Measurements from ENCODE around the gene NVL. TPM values are rescaled to one million over a fixed set of nuclear protein-coding genes. Genes with fewer than 3 reads are reported as not detected.
A peak's percentile ranks its signal among the peaks of the same experiment; 100 is the strongest.

Gene NVL
- total RNA-seq, 1 experiment from 2014 or later: 21.9 TPM

DNA sequence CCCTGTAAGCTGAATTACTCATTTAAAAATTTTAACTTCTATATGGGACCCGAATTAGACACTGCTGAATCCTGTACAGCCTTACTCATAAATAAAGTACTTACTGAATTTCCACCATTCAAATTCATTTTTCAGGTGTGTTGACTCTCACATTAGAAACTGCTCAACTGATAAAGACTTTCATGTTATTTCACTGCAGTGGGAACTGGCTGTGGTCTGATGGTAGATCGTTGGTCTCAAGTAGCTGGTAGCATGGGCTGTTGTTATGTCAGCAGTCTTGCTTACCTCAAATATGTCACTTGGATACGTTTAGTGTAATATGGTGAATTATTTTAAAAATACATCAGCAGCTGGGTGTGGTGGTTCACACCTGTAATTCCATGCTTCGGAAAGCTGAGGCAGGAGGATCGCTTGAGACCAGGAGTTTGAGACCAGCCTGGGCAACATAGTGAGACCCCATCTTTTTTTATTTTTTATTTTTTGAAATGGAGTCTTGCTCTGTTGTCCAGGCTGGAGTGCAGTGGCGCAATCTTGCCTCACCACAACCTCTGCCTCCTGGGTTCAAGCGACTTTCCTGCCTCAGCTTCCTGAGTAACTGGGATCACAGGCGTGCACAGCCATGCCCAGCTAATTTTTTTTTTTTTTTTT, 136.5 kb downstream of the NVL start (continued):
- TF ChIP-seq, protein P1, sequence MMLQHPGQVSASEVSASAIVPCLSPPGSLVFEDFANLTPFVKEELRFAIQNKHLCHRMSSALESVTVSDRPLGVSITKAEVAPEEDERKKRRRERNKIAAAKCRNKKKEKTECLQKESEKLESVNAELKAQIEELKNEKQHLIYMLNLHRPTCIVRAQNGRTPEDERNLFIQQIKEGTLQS (IDR thresholded peaks at IDR 0.05): no peak
- TF ChIP-seq POLR2AphosphoS5 (IDR thresholded peaks at IDR 0.05; ENCODE audit: low read depth, low read length) (no peak), EZH2 (IDR thresholded peaks at IDR 0.05) (no peak), EGR1 (IDR thresholded peaks at IDR 0.05; ENCODE audit: low read depth) (no peak), YY1 (IDR thresholded peaks at IDR 0.05; ENCODE audit: extremely low read depth, insufficient replicate concordance, low read depth, low read length) (no peak), RAD21 (IDR thresholded peaks at IDR 0.05; ENCODE audit: low read depth) (no peak), ZFX (IDR thresholded peaks at IDR 0.05) (no peak), ELF1 (IDR thresholded peaks at IDR 0.05; ENCODE audit: borderline replicate concordance, low read depth) (no peak), SRF (IDR thresholded peaks at IDR 0.05; ENCODE audit: low read depth) (no peak)
- TF ChIP-seq, protein P2, sequence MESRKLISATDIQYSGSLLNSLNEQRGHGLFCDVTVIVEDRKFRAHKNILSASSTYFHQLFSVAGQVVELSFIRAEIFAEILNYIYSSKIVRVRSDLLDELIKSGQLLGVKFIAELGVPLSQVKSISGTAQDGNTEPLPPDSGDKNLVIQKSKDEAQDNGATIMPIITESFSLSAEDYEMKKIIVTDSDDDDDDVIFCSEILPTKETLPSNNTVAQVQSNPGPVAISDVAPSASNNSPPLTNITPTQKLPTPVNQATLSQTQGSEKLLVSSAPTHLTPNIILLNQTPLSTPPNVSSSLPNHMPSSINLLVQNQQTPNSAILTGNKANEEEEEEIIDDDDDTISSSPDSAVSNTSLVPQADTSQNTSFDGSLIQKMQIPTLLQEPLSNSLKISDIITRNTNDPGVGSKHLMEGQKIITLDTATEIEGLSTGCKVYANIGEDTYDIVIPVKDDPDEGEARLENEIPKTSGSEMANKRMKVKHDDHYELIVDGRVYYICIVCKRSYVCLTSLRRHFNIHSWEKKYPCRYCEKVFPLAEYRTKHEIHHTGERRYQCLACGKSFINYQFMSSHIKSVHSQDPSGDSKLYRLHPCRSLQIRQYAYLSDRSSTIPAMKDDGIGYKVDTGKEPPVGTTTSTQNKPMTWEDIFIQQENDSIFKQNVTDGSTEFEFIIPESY (IDR thresholded peaks at IDR 0.05; ENCODE audit: extremely low read depth, insufficient replicate concordance, low read length): no peak
- TF ChIP-seq, protein P3, sequence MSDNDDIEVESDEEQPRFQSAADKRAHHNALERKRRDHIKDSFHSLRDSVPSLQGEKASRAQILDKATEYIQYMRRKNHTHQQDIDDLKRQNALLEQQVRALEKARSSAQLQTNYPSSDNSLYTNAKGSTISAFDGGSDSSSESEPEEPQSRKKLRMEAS (IDR thresholded peaks at IDR 0.05): no peak

DNA sequence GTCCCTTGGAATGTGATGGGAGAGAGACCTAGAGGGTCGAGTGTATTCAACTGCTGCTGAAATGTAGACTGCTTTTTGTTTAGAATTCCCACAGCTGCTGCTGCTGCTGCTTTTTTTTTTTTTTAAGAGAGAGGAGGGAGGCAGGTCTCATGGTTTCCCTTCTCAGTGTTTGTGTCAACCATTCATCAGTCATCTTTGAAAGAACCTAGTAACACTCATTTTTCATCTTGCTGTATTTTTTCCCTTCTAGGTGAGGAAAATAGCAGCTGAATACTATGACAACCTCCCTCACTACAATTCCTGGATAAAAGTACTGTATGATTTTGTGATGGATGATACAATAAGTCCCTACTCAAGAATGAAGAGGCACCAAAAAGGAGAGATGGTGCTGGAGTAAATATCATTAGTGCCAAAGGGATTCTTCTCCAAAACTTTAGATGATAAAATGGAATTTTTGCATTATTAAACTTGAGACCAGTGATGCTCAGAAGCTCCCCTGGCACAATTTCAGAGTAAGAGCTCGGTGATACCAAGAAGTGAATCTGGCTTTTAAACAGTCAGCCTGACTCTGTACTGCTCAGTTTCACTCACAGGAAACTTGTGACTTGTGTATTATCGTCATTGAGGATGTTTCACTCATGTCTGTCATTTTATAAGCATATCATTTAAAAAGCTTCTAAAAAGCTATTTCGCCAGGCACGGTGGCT, 137.7 kb downstream of the NVL start:
- Histone ChIP-seq H3K27ac (ENCODE audit: low read depth, low read length) (no peak overlapping the region), H3K9me3 (ENCODE audit: control insufficient read depth in 1 of 2, insufficient read depth in 1 of 2, low read depth in 1 of 2, low read length in 2 of 2) (no peaks in the 10 kb centered on the region), H3K79me2 (ENCODE audit: insufficient read depth, low read length) (peaks cover 35% of the 10 kb centered on the region), H3K4me3 (replicated peaks in 1 of 2; ENCODE audit: low read depth in 1 of 2, low read length in 2 of 2) (no peak overlapping the region), H2AFZ (ENCODE audit: low read depth, low read length, poor library complexity, severe bottlenecking) (no peak overlapping the region), H3K4me2 (ENCODE audit: low read length) (no peak overlapping the region), H4K20me1 (ENCODE audit: insufficient read depth) (no peaks in the 10 kb centered on the region), H3K36me3 (ENCODE audit: control insufficient read depth in 1 of 2, insufficient read depth in 2 of 2, low read length in 2 of 2) (peaks cover 10 to 12% of the 10 kb centered on the region in 2 experiments; a peak in 3 of 4 replicates), H3K4me1 (ENCODE audit: control insufficient read depth in 1 of 2, insufficient read depth in 2 of 2, low read length in 2 of 2) (no peaks in the 10 kb centered on the region), H3K9me2 (ENCODE audit: insufficient read depth) (no peaks in the 10 kb centered on the region), H3K27me3 (ENCODE audit: insufficient read depth, low read length) (no peaks in the 10 kb centered on the region), H3K9ac (ENCODE audit: low read length) (no peak overlapping the region)
- TF ChIP-seq EZH2 (IDR thresholded peaks at IDR 0.05) (no peak), ZNF274 (IDR thresholded peaks at IDR 0.05; ENCODE audit: low read depth, low read length) (no peak), RAD21 (IDR thresholded peaks at IDR 0.05; ENCODE audit: low read depth) (no peak), CEBPB (IDR thresholded peaks at IDR 0.05; ENCODE audit: low read depth) (no peak), EZH2phosphoT487 (IDR thresholded peaks at IDR 0.05; ENCODE audit: borderline replicate concordance) (no peak)
- ATAC-seq: no peak
- POLR2A ChIA-PET: interaction anchor here (0.6 kb wide), 1 partner anchor 9 kb away, joined by 3 read pairs; the partner anchor contains the start of gene DEGS1
- intact Hi-C loops (cut with micrococcal nuclease): no loop called here
- RAD21 ChIA-PET (ENCODE audit: low non-redundant PET in 1 of 2, low total read pairs in 2 of 2, uncharacterized antibody in 2 of 2, unreplicated experiment in 2 of 2): no interaction called here
- TSS peak; percentile 32 for BruUV-seq (replicated peaks)
- DNase-seq (ENCODE audit: low read depth, low spot score): no peak
- CTCF ChIA-PET: no interaction called here

Measured in HCT116 (cell line).